ENCODE results near the gene INPP5A. TPM values are rescaled to one million over a fixed set of nuclear protein-coding genes. Genes with fewer than 3 reads are reported as not detected.

INPP5A gene
- total RNA-seq, 1 experiment from 2014 or later: 22.6 TPM

DNA sequence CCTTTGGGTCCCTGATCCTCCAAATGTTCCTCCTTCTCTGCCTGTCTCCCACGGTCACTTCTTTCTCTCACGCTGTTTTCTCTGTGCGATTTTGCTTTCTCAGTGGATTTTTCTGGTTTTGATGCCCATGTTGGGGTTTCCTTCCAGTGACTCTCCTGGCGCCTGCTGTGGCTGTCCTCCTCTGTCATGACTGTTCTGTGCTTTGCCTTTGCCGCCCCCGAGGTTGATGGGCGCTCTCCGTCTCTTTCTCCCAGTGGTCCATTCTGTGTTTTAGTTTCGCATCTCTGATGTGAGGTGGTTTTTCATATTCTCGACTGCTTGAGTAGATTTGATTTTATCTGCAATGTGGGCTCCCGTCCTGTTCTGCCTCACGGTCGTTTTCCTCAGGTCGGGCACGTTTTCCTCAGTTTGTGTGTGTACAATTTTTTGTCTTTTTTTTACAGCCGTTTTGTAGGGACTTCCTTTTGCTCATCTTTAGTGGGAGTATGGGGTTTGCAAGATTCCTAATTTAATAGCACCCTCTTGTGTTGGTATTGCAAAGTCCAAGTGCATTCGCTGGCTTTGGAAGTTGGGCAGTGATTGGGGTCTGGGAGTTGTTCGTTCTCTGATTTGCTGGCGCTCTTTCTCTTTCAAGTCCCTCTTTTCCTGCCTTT is 100.0 kb downstream of the INPP5A start:
- Histone ChIP-seq H3K9ac (ENCODE audit: low read length) (no peak overlapping the region; the same call in 1 of the 2 replicates), H3K27ac (ENCODE audit: low read length) (no peak overlapping the region), H3K9me3 (ENCODE audit: low read length) (no peaks in the 10 kb centered on the region), H3K27me3 (ENCODE audit: low read length) (no peaks in the 10 kb centered on the region), H3K79me2 (ENCODE audit: low read length) (peaks cover 17% of the 10 kb centered on the region), H4K20me1 (ENCODE audit: low read length) (no peaks in the 10 kb centered on the region), H3K4me3 (ENCODE audit: low read length) (no peak overlapping the region), H3F3A (ENCODE audit: low read length, unreplicated experiment) (no peaks in the 10 kb centered on the region), H3K4me1 (ENCODE audit: insufficient read depth, low read length) (peaks cover 7% of the 10 kb centered on the region), H3K4me2 (ENCODE audit: low read length) (peak overlapping the region; percentile 44), H2AFZ (ENCODE audit: low read length) (no peak overlapping the region), H3K9me2 (replicated peaks; ENCODE audit: low read length) (no peaks in the 10 kb centered on the region), H3K36me3 (ENCODE audit: low read depth, low read length) (no peaks in the 10 kb centered on the region)
- BruUV-seq (replicated peaks): no TSS peak
- ChIA-PET POLR2A (ENCODE audit: unreplicated experiment) (no interaction called here), CTCF (no interaction called here)
- intact Hi-C loops (cut with micrococcal nuclease): loop anchor here (1.0 to 2.0 kb wide), 3 partner anchors 65 to 179 kb away; no protein-coding TSS in a partner anchor
- TF ChIP-seq EZH2 (IDR thresholded peaks at IDR 0.05; ENCODE audit: low read length, unreplicated experiment): no peak
- TF ChIP-seq, protein P1, sequence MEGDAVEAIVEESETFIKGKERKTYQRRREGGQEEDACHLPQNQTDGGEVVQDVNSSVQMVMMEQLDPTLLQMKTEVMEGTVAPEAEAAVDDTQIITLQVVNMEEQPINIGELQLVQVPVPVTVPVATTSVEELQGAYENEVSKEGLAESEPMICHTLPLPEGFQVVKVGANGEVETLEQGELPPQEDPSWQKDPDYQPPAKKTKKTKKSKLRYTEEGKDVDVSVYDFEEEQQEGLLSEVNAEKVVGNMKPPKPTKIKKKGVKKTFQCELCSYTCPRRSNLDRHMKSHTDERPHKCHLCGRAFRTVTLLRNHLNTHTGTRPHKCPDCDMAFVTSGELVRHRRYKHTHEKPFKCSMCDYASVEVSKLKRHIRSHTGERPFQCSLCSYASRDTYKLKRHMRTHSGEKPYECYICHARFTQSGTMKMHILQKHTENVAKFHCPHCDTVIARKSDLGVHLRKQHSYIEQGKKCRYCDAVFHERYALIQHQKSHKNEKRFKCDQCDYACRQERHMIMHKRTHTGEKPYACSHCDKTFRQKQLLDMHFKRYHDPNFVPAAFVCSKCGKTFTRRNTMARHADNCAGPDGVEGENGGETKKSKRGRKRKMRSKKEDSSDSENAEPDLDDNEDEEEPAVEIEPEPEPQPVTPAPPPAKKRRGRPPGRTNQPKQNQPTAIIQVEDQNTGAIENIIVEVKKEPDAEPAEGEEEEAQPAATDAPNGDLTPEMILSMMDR (conservative IDR thresholded peaks at IDR 0.05; ENCODE audit: low read depth, low read length): peak; percentile 77
- no peak for TF ChIP-seq EZH2phosphoT487 (IDR thresholded peaks at IDR 0.05; ENCODE audit: borderline replicate concordance, low read length)
- ATAC-seq (peak; percentile 70), DNase-seq (peak; percentile 76)

DNA sequence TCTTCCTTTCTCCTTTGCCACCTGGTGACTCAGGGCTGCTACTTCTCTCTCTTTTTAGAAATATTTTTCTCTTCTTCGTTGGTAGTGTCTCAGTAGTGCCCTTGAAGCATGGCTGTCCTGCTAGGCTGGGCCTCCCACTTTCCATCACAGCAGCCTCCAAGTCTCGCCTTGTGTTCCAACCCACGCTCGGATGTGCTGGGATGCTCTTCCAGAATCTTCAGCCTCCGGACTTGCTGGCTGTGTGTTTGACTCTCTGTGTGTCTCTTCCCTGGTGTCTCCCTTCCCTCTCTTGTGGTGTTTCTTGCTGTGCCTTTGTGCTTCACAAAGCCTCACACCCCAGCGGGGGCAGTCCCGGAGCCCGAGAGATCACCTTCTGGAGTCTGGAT is 100.5 kb downstream of the INPP5A start:
- Histone ChIP-seq H3K27ac (ENCODE audit: low read length) (no peak overlapping the region), H3K36me3 (ENCODE audit: low read depth, low read length) (no peaks in the 10 kb centered on the region), H3K79me2 (ENCODE audit: low read length) (peaks cover 17% of the 10 kb centered on the region), H3K9ac (ENCODE audit: low read length) (no peak overlapping the region; the same call in 1 of the 2 replicates), H4K20me1 (ENCODE audit: low read length) (no peaks in the 10 kb centered on the region), H3K27me3 (ENCODE audit: low read length) (no peaks in the 10 kb centered on the region), H3K4me3 (ENCODE audit: low read length) (no peak overlapping the region), H3K9me2 (replicated peaks; ENCODE audit: low read length) (no peaks in the 10 kb centered on the region), H3K4me1 (ENCODE audit: insufficient read depth, low read length) (peaks cover 4% of the 10 kb centered on the region), H2AFZ (ENCODE audit: low read length) (no peak overlapping the region), H3K4me2 (ENCODE audit: low read length) (peak overlapping the region; percentile 44), H3F3A (ENCODE audit: low read length, unreplicated experiment) (no peaks in the 10 kb centered on the region), H3K9me3 (ENCODE audit: low read length) (no peaks in the 10 kb centered on the region)
- ChIA-PET POLR2A (ENCODE audit: unreplicated experiment) (no interaction called here), CTCF (no interaction called here)
- BruUV-seq (replicated peaks): no TSS peak
- TF ChIP-seq EZH2 (IDR thresholded peaks at IDR 0.05; ENCODE audit: low read length, unreplicated experiment) (no peak), EZH2phosphoT487 (IDR thresholded peaks at IDR 0.05; ENCODE audit: borderline replicate concordance, low read length) (no peak)
- TF ChIP-seq, protein P1 (conservative IDR thresholded peaks at IDR 0.05; ENCODE audit: low read depth, low read length): no peak
- DNase-seq: no peak
- peak; percentile 26; the same call in 1 of the 2 replicates for ATAC-seq
- intact Hi-C loops (cut with micrococcal nuclease): loop anchor here (1.0 kb wide), 2 partner anchors 98 to 180 kb away; no protein-coding TSS in a partner anchor

DNA sequence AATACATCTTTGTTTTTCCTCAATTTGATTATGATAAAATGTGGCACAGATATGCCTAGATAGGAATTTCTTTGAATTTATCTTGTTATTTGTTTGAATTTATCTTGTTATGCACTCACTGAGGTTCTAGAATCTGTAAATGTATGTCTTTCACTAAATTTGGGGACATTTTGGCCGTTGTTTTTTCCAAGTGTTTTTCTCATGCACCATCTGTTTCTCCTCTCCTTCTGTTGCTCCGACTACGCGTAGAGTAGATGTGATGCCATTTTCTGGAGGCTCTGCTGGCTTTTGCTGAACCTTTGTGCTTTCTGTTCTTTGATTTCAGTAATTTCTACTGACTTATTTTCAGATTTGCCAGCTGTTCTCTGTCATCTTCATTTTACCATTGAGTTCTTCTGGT is 101.9 kb downstream of the INPP5A start:
- no peaks in the 10 kb centered on the region for H3F3A ChIP-seq (ENCODE audit: low read length, unreplicated experiment)
- H3K9ac ChIP-seq (ENCODE audit: low read length): no peak overlapping the region
- H3K4me2 ChIP-seq (ENCODE audit: low read length): no peak overlapping the region
- no peak overlapping the region for H2AFZ ChIP-seq (ENCODE audit: low read length)
- H3K27ac ChIP-seq (ENCODE audit: low read length): no peak overlapping the region
- ChIA-PET POLR2A (ENCODE audit: unreplicated experiment) (no interaction called here), CTCF (no interaction called here)
- H3K4me3 ChIP-seq (ENCODE audit: low read length): no peak overlapping the region
- peaks cover 4% of the 10 kb centered on the region for H3K4me1 ChIP-seq (ENCODE audit: insufficient read depth, low read length)
- no TSS peak for BruUV-seq (replicated peaks)
- no peaks in the 10 kb centered on the region for H3K9me2 ChIP-seq (replicated peaks; ENCODE audit: low read length)
- H3K9me3 ChIP-seq (ENCODE audit: low read length): no peaks in the 10 kb centered on the region
- TF ChIP-seq EZH2phosphoT487 (IDR thresholded peaks at IDR 0.05; ENCODE audit: borderline replicate concordance, low read length): no peak
- TF ChIP-seq, protein P1 (conservative IDR thresholded peaks at IDR 0.05; ENCODE audit: low read depth, low read length): no peak
- no peak for TF ChIP-seq EZH2 (IDR thresholded peaks at IDR 0.05; ENCODE audit: low read length, unreplicated experiment)
- no peaks in the 10 kb centered on the region for H3K36me3 ChIP-seq (ENCODE audit: low read depth, low read length)
- H3K79me2 ChIP-seq (ENCODE audit: low read length): peaks cover 17% of the 10 kb centered on the region
- intact Hi-C loops (cut with micrococcal nuclease): no loop called here
- no peaks in the 10 kb centered on the region for H3K27me3 ChIP-seq (ENCODE audit: low read length)
- DNase-seq (no peak), ATAC-seq (no peak)
- H4K20me1 ChIP-seq (ENCODE audit: low read length): no peaks in the 10 kb centered on the region

Data from PC-3 (cell line).